ENCODE results near the gene ATP8B3. TPM values are rescaled to one million over a fixed set of nuclear protein-coding genes. Genes with fewer than 3 reads are reported as not detected.

Gene ATP8B3
- total and polyA plus RNA-seq, 2 of the 13 experiments (the other 11 are each of a cell fraction or from before 2014, with no cell fraction given) = 2.6 to 5.9 TPM

- TF ChIP-seq JUND (CRISPR knock-in tag; IDR thresholded peaks at IDR 0.05) (no peak), HMGXB4 (CRISPR knock-in tag; IDR thresholded peaks at IDR 0.05; ENCODE audit: borderline replicate concordance in 1 of 2, low read depth in 1 of 2) (0 out of 4 replicates have a peak, but pooled peaks of 1 of the 2 experiments have one; percentile 4), REST (IDR thresholded peaks at IDR 0.05; ENCODE audit: borderline replicate concordance in 1 of 2, low read depth in 1 of 2, low read length in 2 of 2) (no peak), ZNF430 (CRISPR knock-in tag; IDR thresholded peaks at IDR 0.05) (no peak), NCOA2 (CRISPR knock-in tag; IDR thresholded peaks at IDR 0.05) (no peak), CTCF (CRISPR knock-in tag; IDR thresholded peaks at IDR 0.05) (peak; percentile 35; the same call in 1 of the 2 replicates), MXI1 (IDR thresholded peaks at IDR 0.05; ENCODE audit: borderline replicate concordance, low read depth, low read length) (no peak), ZNF615 (CRISPR knock-in tag; IDR thresholded peaks at IDR 0.05; ENCODE audit: borderline replicate concordance) (no peak), MTA1 (CRISPR knock-in tag; IDR thresholded peaks at IDR 0.05; ENCODE audit: borderline replicate concordance) (no peak), PATZ1 (CRISPR knock-in tag; IDR thresholded peaks at IDR 0.05) (0 out of 2 replicates have a peak, but pooled peaks have one; percentile 8), PRDM15 (CRISPR knock-in tag; IDR thresholded peaks at IDR 0.05) (no peak)
These were observed at the start of gene ATP8B3 (continued) for GRCh38 chr19:1811942-1812425.
